NCI-H1048 (cell line): ENCODE measurements around the gene GNA12.
"Not testable (repeated sequence)": the region's sequence is repeated elsewhere in the genome, so short reads cannot be mapped to it uniquely, and the experiment has no call there.

ENCODE experiments used
- DNase-seq: peaks from one replicate; lab custom pipeline; 2025; lab: John Stamatoyannopoulos, UW

The GNA12 gene

DNA sequence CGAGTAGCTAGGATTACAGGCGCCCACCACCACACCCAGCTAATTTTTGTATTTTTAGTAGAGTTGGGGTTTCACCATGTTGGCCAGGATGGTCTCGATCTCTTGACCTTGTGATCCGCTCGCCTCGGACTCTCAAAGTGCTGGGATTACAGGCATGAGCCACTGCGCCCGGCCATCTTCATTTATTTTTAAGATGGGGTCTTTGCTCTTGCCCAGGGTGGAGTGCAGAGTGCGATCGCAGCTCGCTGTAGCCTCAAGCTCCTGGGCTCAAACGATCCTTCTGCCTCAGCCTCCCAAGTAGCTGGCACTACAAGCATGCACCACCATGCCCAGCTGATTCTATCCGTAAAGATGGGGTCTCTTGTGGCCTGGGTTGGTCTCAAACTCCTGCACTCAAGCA lies 116.9 kb downstream of the GNA12 start:
- not testable (repeated sequence) for DNase-seq

DNA sequence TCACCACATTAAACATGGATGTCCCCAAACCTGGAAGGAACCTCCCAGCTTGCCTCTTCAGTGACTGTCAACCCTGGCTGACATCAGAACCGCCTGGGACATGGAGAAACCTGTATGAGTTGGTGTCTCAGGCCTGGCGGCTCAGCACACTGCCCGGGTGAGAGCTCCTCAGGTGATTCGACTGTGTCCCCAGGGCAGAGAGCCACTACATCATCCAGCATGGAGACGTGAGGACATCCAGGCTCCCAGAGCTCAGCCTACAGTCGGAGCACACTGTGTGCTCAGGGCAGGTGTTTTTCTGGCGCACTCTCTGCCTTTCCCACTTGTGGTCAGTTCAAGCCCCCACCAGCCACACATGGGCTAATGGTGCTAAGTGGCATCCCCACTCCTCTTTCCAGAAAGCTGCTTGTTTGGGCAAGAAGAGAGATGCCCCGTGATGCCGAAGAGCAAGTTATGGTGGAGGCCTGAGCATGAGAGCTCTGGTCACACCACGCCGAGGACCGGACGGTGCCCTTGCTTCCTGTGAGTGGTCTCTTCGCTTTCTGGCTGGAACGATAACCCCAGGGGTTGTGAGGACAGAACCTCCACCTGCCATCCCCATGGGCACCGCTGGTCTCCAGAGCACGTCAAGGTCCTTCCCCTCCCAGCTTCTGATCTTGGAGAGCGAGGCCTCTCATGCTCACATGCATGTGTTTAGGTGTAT lies 117.6 kb downstream of the GNA12 start:
- DNase-seq, result no peak

DNA sequence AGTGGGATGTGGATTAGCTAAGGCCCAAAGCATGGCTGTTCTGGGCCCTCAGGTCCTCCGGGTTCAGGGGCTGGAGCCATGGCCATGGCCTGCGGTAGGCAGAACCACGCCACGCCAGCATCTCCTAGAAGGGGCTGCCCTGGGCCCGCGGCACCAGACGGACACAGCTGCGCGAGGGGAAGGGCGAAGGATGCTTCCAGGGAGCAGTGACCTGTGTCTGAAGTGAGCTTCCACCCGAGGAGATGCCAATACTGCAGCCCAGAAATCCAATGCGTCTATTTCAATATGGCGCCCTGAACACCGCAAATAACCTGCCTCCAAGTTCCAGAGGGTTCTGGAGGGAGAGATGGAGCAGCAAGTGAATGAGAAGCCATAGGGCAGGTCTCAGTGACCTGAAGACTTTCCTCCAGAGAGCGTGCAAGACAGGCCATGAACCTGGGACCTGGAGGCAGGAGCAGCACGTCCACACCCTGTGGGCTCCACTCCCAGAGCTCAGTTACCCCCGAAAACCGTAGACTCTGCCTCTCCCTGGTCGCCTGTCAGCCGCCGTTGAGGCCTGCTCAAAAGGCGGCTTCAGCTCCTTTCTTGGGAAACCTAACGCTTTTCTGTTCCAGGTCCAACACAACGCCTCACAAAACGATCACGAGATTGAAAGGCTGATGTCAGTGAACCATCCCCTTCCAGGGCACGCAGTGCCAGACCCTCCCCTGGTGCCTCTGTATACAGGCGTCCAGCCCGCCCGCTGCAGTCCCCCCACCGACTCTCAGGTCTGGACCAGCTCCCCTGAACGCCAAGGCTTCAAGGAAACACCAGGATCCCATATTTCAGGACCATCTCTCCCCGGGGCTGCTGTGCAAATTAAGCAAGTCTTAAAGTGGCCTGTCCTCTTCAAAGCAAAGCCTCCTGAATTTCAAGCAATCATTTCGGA lies 118.7 kb downstream of the GNA12 start:
- no peak for DNase-seq

DNA sequence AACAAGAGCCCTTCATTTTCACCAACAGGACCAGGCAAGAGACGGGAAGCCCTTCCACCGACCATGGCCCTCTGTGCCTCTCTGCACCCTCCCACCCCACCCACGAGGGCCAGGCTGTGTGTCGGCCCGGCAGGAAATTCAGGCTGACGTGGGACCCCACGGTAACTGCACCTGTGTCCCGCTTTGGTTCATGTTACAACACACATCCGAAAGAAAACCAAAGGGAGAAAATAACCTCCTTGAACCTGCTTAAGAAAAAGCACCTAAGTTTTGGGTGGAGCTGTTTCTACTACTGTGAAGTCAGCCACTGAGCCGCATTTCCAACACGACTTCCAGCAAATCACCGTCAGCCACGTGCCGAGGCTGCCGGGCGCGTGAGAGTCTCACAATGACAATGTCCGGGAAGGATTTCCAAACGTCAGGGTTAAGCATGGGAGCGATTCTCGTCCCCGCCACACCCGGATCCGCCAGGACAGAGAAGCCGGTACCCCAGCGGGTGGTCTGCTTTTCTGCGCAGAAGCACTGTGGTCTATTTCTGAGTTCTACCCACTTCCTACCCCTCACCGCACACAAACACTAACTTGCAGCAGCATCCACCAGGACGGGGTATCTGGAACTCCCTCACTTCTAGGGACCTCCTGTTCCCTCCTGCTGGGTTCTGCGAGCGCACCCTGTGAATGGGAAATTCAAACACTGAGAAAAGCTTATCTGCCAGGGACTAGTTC lies 119.5 kb downstream of the GNA12 start:
- DNase-seq, result no peak

DNA sequence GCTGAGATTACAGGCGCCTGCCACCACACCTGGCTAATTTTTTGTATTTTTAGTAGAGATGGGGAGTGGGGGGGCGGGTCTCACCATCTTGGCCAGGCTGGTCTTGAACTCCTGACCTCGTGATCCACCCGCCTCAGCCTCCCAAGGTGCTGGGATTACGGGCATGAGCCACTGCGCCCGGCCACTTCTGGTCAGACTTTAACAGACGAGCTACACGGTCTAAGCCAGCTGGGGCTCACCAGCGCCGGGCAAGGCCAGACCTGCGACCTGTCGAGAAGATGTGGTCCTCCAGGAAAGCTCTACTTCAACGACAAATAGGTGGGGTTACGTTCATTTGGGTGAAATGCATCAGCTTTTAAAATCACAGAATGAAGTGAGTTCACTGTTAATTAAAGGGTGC lies 120.1 kb downstream of the GNA12 start:
- DNase-seq, result not testable (repeated sequence)

DNA sequence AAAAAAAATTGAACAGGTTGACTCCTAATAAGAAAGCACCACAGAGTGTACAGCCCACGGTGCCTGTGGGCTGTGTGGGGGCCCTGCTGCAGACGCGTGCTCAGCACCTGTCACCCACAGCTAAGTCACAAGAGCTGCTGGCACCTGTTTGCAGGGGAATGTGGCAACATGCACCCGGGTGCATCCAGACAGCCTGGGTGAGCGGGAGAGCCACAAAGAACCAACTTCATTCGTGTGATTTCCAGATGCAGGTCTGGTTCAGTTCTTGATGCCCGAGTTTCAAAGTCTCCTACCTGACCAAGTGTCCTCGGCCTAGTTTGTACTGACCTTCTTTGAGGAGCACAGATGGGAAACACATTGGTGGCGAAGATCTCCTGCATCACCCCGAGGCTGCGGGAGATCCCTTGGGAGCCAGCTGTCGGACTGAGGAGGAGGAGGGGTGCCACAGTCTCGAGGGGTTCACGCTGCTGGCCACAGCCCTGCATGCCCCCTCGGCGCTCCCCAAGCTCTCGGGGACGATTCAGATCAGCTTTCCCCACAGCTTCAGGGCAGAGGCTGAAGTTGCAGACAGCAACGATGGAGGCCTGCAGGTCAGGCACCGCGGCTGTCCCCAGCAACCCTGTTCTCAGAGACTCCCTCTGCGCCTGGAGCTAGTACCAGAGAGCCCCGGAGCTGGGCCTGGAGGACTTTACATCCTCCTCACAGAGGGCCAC lies 120.8 kb downstream of the GNA12 start:
- DNase-seq, result no peak

DNA sequence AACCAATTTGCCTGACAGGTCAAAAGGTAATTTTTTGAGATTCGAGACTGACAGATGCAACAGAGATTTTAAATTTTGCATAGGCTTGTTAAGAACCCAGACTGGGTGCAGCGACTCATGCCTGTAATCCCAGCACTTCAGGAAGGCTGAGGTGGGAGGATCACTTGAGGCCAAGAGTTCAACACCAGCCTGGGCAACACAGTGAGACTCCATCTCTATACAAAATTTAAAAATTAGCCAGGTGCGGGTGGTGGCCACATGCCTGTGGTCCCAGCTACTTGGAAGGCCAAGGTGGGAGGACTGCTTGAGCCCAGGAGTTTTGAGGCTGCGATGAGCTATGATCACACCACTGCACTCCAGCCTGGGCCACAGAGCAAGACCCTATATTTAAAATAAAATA lies 121.5 kb downstream of the GNA12 start:
- DNase-seq, result no peak

DNA sequence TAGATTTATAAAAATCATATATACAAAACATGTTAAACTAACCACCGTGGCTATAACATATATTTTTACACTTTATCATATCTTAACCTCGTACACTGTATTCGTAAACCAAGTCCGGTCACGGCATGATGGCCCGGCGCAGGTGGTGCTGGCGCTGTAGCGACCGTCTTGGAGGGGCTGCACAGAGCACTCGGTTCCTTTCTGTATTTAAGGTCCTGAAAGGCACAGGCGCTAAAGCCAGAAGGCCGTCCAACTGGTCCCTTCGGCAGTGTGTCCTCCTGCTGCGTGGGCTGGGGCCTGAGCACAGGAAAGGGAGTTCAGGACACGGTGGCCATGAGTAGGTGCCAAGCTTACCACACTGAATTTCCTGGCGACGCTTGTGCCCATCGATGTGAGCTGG lies 122.3 kb downstream of the GNA12 start:
- no peak for DNase-seq

DNA sequence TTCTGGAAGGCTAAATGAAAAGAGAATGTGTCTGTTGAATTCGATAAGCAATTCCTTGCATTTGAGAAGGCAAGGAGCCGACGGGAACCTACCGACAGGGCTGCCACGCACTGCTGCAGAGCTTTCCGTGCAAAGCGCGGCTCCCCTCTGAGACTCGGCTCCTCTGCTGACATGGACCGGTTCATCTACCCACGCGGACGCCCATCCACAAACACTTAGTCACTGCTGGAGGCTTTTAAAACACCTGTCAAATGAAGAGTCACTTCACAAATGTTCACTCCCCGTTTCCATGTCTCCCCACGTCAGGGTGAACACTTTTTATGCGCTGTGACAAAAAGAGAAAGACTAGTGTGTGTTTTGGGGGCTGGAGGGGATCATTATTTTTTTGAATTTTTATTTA lies 124.1 kb downstream of the GNA12 start:
- DNase-seq, result no peak

DNA sequence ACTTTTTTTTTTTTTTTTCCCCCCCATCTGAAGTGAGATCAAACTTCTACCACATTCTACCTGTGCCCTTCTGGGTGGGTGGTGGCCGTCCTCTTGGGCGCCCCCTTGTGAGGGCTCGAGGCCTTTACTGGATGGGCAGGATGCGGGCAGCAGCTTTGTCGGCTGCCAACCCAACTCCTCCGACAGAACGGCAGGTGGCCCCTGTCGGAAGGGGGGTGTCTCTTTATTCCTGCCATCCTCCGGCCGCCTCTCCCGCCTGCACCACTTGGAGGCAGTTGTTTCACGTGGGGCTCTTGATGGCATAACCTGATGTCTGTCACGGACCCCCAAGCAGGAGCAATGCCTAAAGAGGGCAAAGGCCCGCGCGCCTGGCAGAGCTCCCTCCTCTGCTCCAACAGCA lies 125.1 kb downstream of the GNA12 start:
- no peak for DNase-seq

DNA sequence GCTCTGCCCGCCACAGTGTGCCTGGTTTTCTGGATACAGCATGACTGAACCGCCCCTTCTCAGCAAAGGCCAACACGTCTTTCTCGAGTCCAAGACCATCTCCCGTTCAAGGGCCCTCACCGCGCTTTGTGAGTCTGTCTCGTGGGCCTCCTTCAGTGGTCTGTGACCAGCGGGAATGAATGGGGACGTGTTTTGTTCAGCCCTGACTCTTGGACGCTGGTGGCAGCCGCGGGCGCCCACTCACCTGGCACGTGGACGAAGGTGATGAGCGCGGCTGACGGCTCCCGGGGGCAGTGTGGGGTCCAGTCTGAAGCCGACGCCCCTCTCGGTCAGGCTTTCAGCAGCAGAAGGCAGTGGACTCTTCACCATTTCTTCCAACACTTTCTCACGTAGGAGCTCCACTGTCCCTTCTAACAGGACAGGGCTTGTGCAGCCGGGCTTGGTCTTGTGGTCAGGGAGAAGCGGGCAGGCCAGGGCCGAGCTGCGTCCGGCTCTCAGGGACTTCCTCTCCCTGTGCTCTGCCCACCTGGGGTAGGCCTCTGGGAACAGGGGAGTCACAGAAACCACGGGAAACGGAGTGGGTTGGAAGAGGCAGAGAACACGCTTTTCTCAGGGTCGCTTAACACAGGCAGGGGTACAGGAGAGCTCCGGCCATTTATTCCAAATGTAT lies 125.7 kb downstream of the GNA12 start:
- no peak for DNase-seq

DNA sequence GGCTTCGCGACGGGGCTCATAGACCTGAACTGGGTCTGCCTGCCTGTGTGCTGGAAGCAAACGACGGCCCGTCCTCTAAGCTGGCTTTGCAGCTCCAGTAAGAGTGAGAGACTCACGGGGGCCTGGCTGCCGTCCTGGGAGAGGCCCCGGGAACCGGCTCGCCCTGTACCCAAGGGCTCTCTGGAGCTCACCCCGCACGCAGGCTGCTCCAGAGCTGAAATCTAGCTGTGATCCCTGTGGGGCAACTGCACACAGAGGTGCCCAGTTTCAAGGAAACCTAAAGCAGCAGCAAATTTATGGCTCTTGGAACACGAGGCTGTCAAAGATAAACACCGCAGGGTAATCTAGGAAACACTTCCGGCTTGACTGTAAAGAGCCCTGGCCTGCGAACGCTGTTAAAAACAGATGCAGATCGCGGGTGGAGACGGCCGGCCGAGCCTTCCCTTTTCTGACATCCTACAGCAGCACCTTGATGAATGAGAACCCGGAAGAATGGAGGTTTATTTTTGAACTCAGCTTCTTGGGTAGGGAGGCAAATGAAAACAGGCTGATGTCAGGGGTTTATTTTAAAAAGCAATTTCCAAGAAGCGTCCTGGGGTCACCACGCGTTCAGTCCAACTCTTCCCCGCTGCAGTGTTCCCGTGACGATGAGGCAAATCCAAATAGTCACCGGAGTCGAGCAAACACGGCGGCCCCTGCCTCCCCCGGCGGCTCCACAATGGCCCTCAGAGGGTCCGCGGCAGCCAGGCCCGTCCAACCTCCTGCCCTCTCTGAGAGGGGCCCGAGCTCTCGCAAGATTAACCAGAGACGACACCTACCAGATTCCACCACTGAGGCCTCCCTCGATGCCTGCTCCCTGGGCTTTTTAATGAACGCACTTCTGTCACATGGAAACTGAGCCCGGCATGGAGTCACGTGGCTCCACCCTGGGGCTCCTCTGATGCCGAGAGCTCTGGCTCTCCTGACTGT lies 126.5 kb downstream of the GNA12 start:
- DNase-seq, result no peak

DNA sequence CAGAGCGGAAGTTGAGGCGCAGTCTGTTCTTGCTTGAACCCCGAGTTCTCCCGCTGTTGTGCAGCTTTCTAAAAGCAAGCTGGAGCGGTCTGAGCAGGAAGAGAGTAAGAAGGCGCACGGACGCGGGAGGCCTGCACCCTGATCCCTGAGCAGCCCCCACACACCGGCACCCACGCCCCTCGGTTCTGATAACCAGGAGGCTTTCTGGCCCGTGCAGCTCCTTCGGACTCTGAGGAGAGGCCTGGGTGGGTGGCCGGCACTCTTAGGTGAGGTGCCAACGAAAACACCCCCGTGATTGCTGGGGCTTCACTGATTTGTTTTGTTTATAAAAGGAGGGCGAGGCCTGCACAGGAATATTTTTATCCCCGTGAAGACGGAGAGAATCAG lies 127.2 kb downstream of the GNA12 start:
- no peak for DNase-seq

DNA sequence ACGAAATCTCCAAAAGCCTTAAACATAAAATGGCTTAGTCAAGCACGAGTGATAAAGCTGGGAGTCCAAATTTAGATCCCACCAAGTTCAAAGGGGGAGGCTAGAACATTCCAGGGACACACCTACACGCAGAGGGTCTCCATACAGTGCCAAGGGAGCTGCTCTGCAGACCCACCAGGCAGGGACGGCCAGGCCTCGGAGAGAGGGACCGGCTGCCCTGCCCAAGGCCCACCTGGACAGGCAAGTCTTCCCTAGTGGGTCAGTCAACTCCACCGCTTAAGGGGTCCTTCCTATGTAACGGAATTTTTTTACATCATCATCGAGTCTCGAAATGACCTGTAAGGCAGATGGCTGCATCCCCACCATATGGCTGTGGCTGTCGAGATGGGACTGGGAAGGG lies 127.6 kb downstream of the GNA12 start:
- DNase-seq, result no peak

DNA sequence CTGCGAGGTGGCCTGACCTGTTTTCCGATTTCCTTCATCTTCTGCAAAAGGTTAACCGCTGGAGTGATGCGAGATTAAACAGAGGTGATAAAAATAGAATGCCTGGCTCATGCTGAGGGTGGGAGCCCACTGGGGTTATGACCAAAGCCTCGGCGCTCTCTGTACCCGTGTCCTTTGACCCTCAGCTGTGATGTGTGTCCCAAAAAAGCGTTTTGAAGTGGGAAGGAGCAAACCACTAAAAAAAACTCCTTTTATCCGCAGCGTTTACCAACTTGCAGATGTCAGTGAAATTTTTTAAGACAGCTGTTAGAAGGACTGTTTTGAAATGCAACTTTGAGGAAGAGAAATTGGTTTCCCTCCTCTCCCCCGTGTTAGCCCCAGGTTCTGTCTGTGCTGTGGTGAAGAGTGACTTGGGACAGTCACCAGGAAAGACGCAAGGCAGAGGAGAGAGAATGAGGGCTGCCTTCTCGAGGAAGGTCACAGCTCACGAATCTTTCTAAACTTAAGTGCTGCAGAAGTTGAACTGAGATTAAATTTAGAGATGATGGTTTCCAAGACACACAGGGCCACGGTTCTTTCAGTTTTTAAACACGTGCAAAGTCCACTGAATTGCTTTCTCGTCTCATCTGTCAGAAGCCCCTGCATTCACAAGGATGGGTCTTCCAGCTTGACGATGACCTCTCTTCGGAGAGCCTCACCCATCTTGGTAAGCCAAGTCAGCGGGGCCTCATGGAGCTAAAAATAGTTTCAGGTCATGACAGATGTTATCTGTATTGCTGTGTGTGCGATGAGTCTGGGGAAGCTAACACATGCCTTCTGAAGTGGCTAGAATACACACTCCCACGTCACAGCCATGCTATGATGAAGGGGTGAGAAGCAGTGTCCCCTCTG lies 128.5 kb downstream of the GNA12 start:
- DNase-seq, result no peak

DNA sequence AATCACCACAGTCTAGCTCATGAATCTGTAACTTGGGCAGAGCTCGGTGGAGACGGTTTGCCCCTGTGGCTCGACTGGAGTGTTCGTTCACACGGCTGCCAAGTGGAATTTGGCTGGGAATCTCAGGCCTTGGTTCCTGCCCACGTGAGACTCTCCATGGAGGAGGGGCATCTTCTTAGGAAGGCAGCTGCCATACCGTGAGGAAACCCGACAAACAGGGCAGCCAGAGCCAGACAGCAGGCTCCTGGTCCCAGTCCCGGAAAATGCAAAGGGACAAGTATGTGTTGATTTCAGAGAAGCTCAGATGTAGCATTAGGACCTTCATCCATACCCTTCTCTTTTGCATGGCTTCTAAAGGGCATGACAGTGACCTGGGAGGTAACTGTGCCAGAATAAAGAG lies 129.5 kb downstream of the GNA12 start:
- no peak for DNase-seq

DNA sequence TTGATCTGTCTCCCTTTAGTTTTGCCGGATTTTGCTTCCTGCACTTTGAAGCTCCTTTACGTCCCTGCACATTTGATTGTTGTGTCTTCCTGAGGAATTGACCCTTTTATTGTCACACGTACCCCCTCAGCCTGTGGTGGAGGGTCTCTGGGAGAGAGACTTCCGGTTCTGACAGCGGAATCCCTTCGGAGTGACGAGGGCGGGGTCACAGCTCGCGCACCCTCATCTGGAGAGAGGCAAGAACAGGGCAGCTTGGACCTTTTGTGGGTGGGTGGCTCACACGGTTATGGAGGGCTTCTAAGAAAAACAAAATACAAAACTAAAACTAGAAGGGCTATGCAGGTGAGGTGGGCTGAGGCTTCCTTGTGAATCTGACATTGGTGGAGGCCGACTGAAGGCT lies 130.1 kb downstream of the GNA12 start:
- DNase-seq, result no peak

DNA sequence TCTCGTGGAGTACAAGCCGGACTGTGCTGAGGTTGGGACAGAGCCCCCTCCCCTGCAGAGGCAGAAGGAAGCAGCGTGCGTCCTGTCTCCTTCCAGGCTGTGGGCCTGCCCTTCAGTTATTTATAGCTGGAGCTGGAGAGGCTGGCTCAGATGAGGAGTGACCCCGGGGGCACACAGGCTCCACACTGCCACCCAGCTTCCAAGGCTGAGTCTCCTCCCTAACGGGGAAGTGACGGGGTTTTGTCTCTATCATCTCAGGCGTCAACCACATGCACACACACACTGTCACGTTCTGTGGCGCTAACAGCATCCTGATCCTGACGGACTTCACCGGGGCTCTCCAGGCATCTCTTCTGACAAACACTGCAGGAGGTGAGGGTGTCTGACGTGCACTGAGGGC lies 130.7 kb downstream of the GNA12 start:
- no peak for DNase-seq

DNA sequence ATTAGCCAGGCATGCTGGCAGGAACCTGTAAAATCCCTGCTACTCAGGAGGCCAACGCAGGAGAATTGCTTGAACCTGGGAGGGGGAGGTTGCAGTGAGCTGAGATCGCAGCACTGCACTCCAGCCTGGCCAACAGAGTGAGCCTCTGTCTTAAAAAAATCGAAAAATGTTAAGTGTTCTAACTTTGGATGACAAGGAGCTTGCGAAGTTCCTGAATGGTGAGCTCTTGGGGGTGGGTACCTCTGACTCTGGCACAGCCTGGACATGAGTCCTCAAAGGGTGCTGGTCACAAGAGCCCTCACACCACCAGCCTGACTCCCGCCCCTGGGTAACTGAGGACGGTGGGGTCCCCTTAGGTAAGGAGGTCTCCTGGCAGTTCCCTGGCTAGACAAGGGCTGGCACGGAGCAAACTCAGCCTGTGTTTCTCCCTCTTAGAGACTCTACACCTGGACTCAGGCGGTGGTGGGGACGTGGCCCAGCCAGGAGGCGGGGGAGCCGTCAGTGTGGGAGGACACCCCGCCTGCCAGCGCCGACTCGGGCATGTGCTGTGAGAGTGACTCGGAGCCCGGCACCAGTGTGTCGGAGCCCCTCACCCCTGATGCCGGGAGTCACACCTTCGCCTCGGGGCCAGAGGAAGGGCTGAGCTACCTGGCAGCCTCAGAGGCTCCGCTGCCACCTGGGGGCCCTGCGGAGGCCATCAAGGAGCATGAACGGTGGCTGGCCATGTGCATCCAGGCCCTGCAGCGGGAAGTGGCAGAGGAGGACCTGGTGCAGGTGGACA lies 132.0 kb downstream of the GNA12 start:
- no peak for DNase-seq
